T-helper 2 cell treated with Interferon-gamma antibody and Interleukin-4, amounts not matched to agents 5 μg/mL and 100 μg/mL, for 36 hours (primary cell): ENCODE measurements around the gene PLCB1.

Source experiments
- DNase-seq: peaks from one replicate; pipeline ENCODE4 v3.0.0; 2021; ENCODE audit warnings: low spot score
- H3K27ac Mint-ChIP-seq: one replicate; pipeline ENCODE4 v1.8.0; 2021; ENCODE audit warnings: mild to moderate bottlenecking, mixed read lengths
- H3K27me3 Mint-ChIP-seq: one replicate; pipeline ENCODE4 v1.8.0; 2021; ENCODE audit warnings: low read depth, mixed read lengths
- H3K36me3 Mint-ChIP-seq: one replicate; pipeline ENCODE4 v1.8.0; 2021; ENCODE audit warnings: low read depth, mixed read lengths
- H3K4me1 Mint-ChIP-seq: one replicate; pipeline ENCODE4 v1.8.0; 2021; ENCODE audit warnings: low read depth, mixed read lengths
- H3K4me3 Mint-ChIP-seq: one replicate; pipeline ENCODE4 v1.8.0; 2022; ENCODE audit warnings: mild to moderate bottlenecking, moderate library complexity, mixed read lengths
- H3K9me3 Mint-ChIP-seq: one replicate; pipeline ENCODE4 v1.8.0; 2021; ENCODE audit warnings: mixed read lengths

Gene PLCB1

GRCh38 chr20:8689337-8689736, 557.3 kb downstream of the PLCB1 start:
- Mint-ChIP-seq H3K4me3 (no peak overlapping the region), H3K27ac (no peak overlapping the region), H3K36me3 (no peaks in the 10 kb centered on the region), H3K9me3 (peaks cover 11% of the 10 kb centered on the region), H3K4me1 (no peaks in the 10 kb centered on the region), H3K27me3 (no peaks in the 10 kb centered on the region)
- DNase-seq, result no peak

GRCh38 chr20:8690074-8690473, 558.0 kb downstream of the PLCB1 start:
- Mint-ChIP-seq H3K4me1 (no peaks in the 10 kb centered on the region), H3K36me3 (no peaks in the 10 kb centered on the region), H3K4me3 (no peak overlapping the region), H3K27me3 (no peaks in the 10 kb centered on the region), H3K27ac (no peak overlapping the region), H3K9me3 (peaks cover 11% of the 10 kb centered on the region)
- DNase-seq, result no peak

DNA sequence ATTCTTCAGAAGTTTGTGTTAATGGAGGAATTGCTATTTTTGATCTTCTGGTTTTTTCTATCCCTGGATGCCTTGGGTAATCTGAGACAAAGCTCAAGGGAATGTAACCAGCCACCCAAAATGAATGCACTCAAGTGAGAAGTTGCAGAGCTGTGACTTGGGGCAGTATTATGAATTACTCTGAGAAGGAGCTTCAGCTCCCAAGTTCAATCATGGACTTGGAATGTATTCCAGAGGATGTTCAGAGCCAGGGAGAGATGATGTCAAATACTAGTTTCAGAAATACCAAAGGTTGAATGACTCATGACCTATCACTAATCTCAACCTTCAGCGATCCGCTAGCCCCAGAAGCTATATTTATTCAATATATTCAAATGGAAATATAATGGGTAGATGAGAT, 561.6 kb downstream of the PLCB1 start:
- Mint-ChIP-seq H3K9me3 (peaks cover 11% of the 10 kb centered on the region), H3K4me3 (no peak overlapping the region), H3K4me1 (no peaks in the 10 kb centered on the region), H3K27ac (no peak overlapping the region), H3K27me3 (no peaks in the 10 kb centered on the region), H3K36me3 (no peaks in the 10 kb centered on the region)
- DNase-seq, result no peak

DNA sequence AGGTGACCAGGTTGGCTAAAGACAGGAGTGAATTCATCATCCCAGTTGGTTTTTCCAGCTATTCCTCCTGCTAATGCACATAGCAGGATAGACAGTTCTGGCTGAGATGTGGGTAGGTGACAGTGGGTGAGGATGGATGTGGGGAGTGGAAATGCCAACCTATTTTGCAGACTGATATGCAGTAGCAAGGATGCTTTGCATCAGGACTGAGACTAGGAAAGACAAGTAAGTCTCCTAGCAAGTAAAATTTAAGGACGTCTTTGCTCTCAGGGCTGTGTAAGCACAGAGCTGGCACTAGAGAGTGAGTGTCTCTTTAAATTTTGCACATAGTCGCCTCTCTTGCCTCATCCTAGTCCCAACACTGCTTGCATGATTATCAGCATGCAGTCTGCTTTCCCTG, 568.7 kb downstream of the PLCB1 start:
- H3K4me1 Mint-ChIP-seq, result no peaks in the 10 kb centered on the region
- H3K4me3 Mint-ChIP-seq, result no peak overlapping the region
- no peaks in the 10 kb centered on the region for H3K9me3 Mint-ChIP-seq
- H3K27ac Mint-ChIP-seq, result no peak overlapping the region
- DNase-seq, result no peak
- H3K36me3 Mint-ChIP-seq, result no peaks in the 10 kb centered on the region
- H3K27me3 Mint-ChIP-seq, result no peaks in the 10 kb centered on the region

- DNase-seq, result no peak
- no peaks in the 10 kb centered on the region for H3K36me3 Mint-ChIP-seq
- no peak overlapping the region for H3K27ac Mint-ChIP-seq
- H3K27me3 Mint-ChIP-seq, result no peaks in the 10 kb centered on the region
- H3K4me3 Mint-ChIP-seq, result no peak overlapping the region
- H3K9me3 Mint-ChIP-seq, result no peaks in the 10 kb centered on the region
- H3K4me1 Mint-ChIP-seq, result no peaks in the 10 kb centered on the region
Measured at GRCh38 chr20:8706961-8707700, 575.1 kb downstream of the PLCB1 start.

- DNase-seq, result no peak
- H3K4me3 Mint-ChIP-seq, result no peak overlapping the region
- H3K27me3 Mint-ChIP-seq, result no peaks in the 10 kb centered on the region
- no peaks in the 10 kb centered on the region for H3K36me3 Mint-ChIP-seq
- H3K9me3 Mint-ChIP-seq, result no peaks in the 10 kb centered on the region
- H3K4me1 Mint-ChIP-seq, result no peaks in the 10 kb centered on the region
- no peak overlapping the region for H3K27ac Mint-ChIP-seq
Measured at GRCh38 chr20:8709627-8710026, 577.6 kb downstream of the PLCB1 start.

GRCh38 chr20:8711501-8711900, 579.4 kb downstream of the PLCB1 start:
- no peak for DNase-seq
- H3K9me3 Mint-ChIP-seq, result no peaks in the 10 kb centered on the region
- H3K27me3 Mint-ChIP-seq, result no peaks in the 10 kb centered on the region
- H3K4me1 Mint-ChIP-seq, result no peaks in the 10 kb centered on the region
- no peak overlapping the region for H3K4me3 Mint-ChIP-seq
- H3K27ac Mint-ChIP-seq, result no peak overlapping the region
- no peaks in the 10 kb centered on the region for H3K36me3 Mint-ChIP-seq

DNA sequence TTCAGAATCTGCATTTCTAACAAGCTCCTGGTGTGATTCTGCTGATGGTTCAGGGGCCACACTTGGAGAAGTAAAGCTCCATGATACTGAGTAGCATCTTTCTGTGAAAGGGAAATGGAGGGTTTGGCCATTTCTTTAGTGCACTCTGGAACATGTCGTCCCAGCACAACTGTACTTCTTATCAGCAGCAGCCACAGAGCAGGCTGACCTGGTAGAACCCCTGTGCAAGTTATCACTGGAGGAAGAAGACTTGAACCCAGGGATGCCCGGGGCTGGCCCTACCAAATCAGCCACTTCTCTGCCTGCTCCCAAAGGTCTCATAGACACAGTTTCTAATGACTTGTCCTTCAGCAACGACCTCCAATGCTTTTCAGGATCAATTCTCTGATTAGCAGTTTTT, 582.1 kb downstream of the PLCB1 start:
- Mint-ChIP-seq H3K27ac (no peak overlapping the region), H3K36me3 (no peaks in the 10 kb centered on the region), H3K4me3 (no peak overlapping the region), H3K9me3 (no peaks in the 10 kb centered on the region), H3K27me3 (no peaks in the 10 kb centered on the region), H3K4me1 (no peaks in the 10 kb centered on the region)
- no peak for DNase-seq

DNA sequence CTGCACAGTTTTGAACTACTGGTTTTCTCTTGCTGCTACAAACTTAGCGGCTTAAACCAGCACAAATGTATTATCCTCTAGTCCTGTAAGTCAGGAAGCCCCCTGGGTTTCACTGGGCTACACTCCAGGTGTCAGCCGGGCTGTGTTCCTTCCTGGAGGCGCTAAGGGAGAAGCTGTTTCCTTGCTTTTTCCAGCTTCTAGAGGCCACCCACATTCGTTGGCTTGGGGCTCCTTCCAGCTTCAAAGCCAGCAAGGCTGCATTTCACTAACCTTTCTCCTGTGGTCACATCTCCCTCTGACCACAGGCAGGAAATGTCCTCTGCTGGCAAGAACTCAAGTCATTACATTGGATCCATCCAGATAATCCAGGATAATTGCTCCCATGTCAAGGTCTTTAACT, 586.2 kb downstream of the PLCB1 start:
- Mint-ChIP-seq H3K27me3 (no peaks in the 10 kb centered on the region), H3K27ac (no peak overlapping the region), H3K4me3 (no peak overlapping the region), H3K36me3 (no peaks in the 10 kb centered on the region), H3K4me1 (no peaks in the 10 kb centered on the region), H3K9me3 (no peaks in the 10 kb centered on the region)
- DNase-seq, result no peak

DNA sequence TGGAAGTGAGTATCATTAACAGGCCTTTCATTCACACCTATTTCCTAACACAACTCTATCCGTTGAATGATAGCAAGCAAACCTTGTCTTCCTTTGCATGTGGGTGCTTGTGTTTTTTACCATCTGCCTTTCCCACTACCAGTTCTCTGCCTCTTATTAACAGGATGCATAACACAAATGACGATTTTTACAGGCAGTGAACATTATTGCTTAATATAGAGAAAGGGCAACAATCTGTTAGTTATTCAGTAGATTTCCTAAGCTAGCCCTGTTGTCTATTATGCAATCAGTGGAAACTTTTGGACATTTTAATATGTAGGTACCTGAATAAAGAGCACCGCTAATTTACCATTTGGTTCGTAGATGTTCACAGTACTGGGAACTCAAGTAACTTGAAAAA, 588.0 kb downstream of the PLCB1 start:
- no peaks in the 10 kb centered on the region for H3K36me3 Mint-ChIP-seq
- no peak overlapping the region for H3K27ac Mint-ChIP-seq
- no peaks in the 10 kb centered on the region for H3K9me3 Mint-ChIP-seq
- no peak for DNase-seq
- H3K27me3 Mint-ChIP-seq, result no peaks in the 10 kb centered on the region
- H3K4me1 Mint-ChIP-seq, result no peaks in the 10 kb centered on the region
- no peak overlapping the region for H3K4me3 Mint-ChIP-seq

DNA sequence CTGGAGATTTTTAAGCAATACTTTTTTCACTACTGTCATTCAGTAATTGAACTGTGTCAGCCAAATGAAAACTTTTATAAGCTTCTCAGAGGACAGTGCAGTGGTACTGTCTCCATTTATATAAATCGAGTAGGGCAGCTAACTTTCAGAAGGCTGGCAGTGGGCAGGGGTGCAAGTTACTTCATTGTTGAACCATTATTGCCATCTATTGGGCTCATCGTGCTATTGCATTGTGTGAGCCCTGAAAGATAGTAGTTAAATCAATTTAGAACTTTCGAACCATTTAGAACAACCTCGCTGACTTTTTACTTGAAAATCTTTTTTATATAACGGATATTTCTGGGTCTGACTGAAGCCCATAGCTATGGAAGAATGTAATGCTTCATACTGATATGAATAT, 589.0 kb downstream of the PLCB1 start:
- Mint-ChIP-seq H3K4me1 (no peaks in the 10 kb centered on the region), H3K27me3 (no peaks in the 10 kb centered on the region), H3K27ac (no peak overlapping the region), H3K36me3 (no peaks in the 10 kb centered on the region), H3K9me3 (no peaks in the 10 kb centered on the region), H3K4me3 (no peak overlapping the region)
- no peak for DNase-seq

- peak; percentile 12 for DNase-seq
- Mint-ChIP-seq H3K4me1 (no peaks in the 10 kb centered on the region), H3K27me3 (no peaks in the 10 kb centered on the region)
Measured at GRCh38 chr20:8722277-8722928, 590.3 kb downstream of the PLCB1 start.

GRCh38 chr20:8723296-8723695, 591.2 kb downstream of the PLCB1 start:
- Mint-ChIP-seq H3K27ac (no peak overlapping the region), H3K9me3 (no peaks in the 10 kb centered on the region), H3K4me3 (no peak overlapping the region), H3K27me3 (no peaks in the 10 kb centered on the region), H3K36me3 (no peaks in the 10 kb centered on the region), H3K4me1 (no peaks in the 10 kb centered on the region)
- DNase-seq, result no peak

More at GRCh38 chr20:8722277-8722928, 590.3 kb downstream of the PLCB1 start:
- no peak overlapping the region for H3K27ac Mint-ChIP-seq
- H3K9me3 Mint-ChIP-seq, result no peaks in the 10 kb centered on the region
- H3K4me3 Mint-ChIP-seq, result no peak overlapping the region
- no peaks in the 10 kb centered on the region for H3K36me3 Mint-ChIP-seq

GRCh38 chr20:8724884-8725283, 592.8 kb downstream of the PLCB1 start:
- Mint-ChIP-seq H3K4me1 (no peaks in the 10 kb centered on the region), H3K4me3 (no peak overlapping the region)

GRCh38 chr20:8726460-8726859, 594.4 kb downstream of the PLCB1 start:
- no peaks in the 10 kb centered on the region for H3K27me3 Mint-ChIP-seq
- H3K4me1 Mint-ChIP-seq, result no peaks in the 10 kb centered on the region
- no peak for DNase-seq
- no peak overlapping the region for H3K4me3 Mint-ChIP-seq
- H3K36me3 Mint-ChIP-seq, result no peaks in the 10 kb centered on the region
- H3K9me3 Mint-ChIP-seq, result no peaks in the 10 kb centered on the region
- no peak overlapping the region for H3K27ac Mint-ChIP-seq

More at GRCh38 chr20:8724884-8725283, 592.8 kb downstream of the PLCB1 start:
- no peaks in the 10 kb centered on the region for H3K36me3 Mint-ChIP-seq
- no peak overlapping the region for H3K27ac Mint-ChIP-seq
- no peaks in the 10 kb centered on the region for H3K27me3 Mint-ChIP-seq
- DNase-seq, result no peak
- no peaks in the 10 kb centered on the region for H3K9me3 Mint-ChIP-seq
